ENCODE results near the gene BRF1. TPM values are rescaled to one million over a fixed set of nuclear protein-coding genes. Genes with fewer than 3 reads are reported as not detected.

The BRF1 gene
- total RNA-seq, 2 experiments from 2014 or later, result 39.0 to 50.9 TPM

GRCh38 chr14:105209091-105209490, 91.7 kb downstream of the BRF1 start:
- H3K9me3 Mint-ChIP-seq, result no peaks in the 10 kb centered on the region
- DNase-seq, result no peak
- no peaks in the 10 kb centered on the region for H3K36me3 Mint-ChIP-seq (ENCODE audit: low read depth)
- H3K4me1 Mint-ChIP-seq, result peaks cover 6% of the 10 kb centered on the region
- H3K4me3 Mint-ChIP-seq, result no peak overlapping the region
- H3K27ac Mint-ChIP-seq, result no peak overlapping the region
- POLR2A ChIA-PET, result no interaction called here
- H3K27me3 Mint-ChIP-seq, result no peaks in the 10 kb centered on the region
- CTCF ChIA-PET, result no interaction called here

DNA sequence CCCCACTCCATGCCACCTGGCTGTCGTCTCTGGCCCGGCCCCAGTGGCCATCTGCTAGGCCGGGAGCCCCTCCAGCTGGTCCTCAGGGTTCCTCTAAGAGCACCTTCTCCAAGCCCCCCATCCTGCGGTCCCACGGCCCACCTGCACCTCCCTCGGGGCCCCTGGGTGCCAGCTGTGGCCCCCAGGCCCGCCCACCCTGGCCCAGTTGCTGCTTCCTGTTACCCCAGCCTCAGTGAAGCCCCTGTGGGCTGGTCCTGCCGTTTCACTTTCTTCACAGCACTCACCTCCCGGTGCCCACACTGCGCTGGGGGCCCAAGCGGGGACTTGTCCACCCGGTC, 92.1 kb downstream of the BRF1 start:
- ChIA-PET CTCF (no interaction called here), POLR2A (no interaction called here)
- Mint-ChIP-seq H3K4me3 (no peak overlapping the region), H3K27ac (no peak overlapping the region), H3K27me3 (no peaks in the 10 kb centered on the region), H3K9me3 (no peaks in the 10 kb centered on the region), H3K4me1 (peaks cover 6% of the 10 kb centered on the region), H3K36me3 (ENCODE audit: low read depth) (no peaks in the 10 kb centered on the region)
- no peak for DNase-seq

GRCh38 chr14:105207996-105208737, 92.6 kb downstream of the BRF1 start:
- CTCF ChIA-PET, result interaction anchor here (1.1 kb wide), 1 partner anchor 144 kb away, joined by 3 read pairs; no protein-coding TSS in a partner anchor
- peaks cover 6% of the 10 kb centered on the region for H3K4me1 Mint-ChIP-seq
- no peak for DNase-seq
- H3K4me3 Mint-ChIP-seq, result no peak overlapping the region
- H3K27me3 Mint-ChIP-seq, result no peaks in the 10 kb centered on the region
- no peak overlapping the region for H3K27ac Mint-ChIP-seq
- POLR2A ChIA-PET, result no interaction called here
- no peaks in the 10 kb centered on the region for H3K9me3 Mint-ChIP-seq
- no peaks in the 10 kb centered on the region for H3K36me3 Mint-ChIP-seq (ENCODE audit: low read depth)

DNA sequence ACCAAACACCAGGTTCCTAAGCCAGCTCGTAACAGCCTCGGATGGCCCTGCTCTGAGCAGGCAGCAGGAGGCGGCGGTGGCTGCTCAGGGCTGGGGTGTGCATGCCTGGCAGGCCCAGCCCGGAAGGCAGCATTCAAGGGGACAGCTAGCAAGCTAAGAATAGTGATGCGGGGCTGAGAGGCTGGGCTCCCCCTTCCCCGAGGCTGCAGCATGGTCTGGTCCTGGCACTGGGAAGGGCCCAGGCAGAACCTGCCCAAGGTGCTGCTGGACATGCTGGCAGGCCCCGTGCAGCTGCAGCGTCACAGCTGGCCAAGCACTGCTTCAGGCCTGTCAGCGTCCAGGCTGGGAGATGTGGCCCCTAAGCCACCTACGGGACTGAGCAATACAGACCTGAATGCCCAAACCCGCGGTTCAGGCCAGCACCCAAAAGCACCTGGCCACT, 93.3 kb downstream of the BRF1 start:
- Mint-ChIP-seq H3K27ac (no peak overlapping the region), H3K4me1 (peaks cover 6% of the 10 kb centered on the region), H3K9me3 (no peaks in the 10 kb centered on the region), H3K36me3 (ENCODE audit: low read depth) (no peaks in the 10 kb centered on the region), H3K4me3 (no peak overlapping the region), H3K27me3 (no peaks in the 10 kb centered on the region)
- no peak for DNase-seq
- CTCF ChIA-PET, result interaction anchor here (1.1 kb wide), 1 partner anchor 144 kb away, joined by 3 read pairs; no protein-coding TSS in a partner anchor
- POLR2A ChIA-PET, result no interaction called here

GRCh38 chr14:105206873-105207272, 93.9 kb downstream of the BRF1 start:
- H3K36me3 Mint-ChIP-seq (ENCODE audit: low read depth), result no peaks in the 10 kb centered on the region
- CTCF ChIA-PET, result interaction anchor here (1.1 kb wide), 1 partner anchor 145 kb away, joined by 3 read pairs; no protein-coding TSS in a partner anchor

DNA sequence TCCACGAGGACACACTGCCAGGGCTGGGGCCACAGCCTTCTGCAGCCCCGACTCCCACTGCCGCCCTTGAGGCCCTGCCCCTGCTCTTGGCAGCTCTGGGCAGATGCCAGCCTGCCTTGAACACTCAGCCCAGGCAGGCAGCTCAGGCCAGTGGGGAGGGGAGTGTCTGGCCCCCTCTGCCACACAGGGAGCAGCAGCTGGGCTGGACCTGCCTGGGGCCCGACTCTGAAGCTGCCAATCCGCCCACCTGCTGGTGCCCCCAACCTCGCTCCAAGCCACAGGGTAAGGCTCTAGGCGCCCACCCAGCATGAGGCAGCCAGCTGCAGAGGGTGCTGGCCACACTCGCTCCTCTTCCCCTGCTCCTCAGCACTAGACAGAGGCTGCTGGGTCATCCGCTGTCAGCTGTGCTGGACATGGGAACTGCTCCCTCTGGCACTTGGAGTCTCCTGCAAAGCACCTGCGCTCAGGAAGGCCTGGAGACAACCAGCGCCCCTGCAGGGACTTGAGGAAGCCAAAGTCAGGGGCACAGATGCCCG, 95.1 kb downstream of the BRF1 start:
- POLR2A ChIA-PET, result no interaction called here
- Mint-ChIP-seq H3K27ac (no peak overlapping the region), H3K36me3 (ENCODE audit: low read depth) (no peaks in the 10 kb centered on the region), H3K9me3 (no peaks in the 10 kb centered on the region), H3K4me3 (no peak overlapping the region), H3K27me3 (no peaks in the 10 kb centered on the region), H3K4me1 (peaks cover 12% of the 10 kb centered on the region)
- no peak for DNase-seq
- CTCF ChIA-PET, result no interaction called here

More at GRCh38 chr14:105206873-105207272, 93.9 kb downstream of the BRF1 start:
- peaks cover 9% of the 10 kb centered on the region for H3K4me1 Mint-ChIP-seq
- no peak for DNase-seq
- POLR2A ChIA-PET, result no interaction called here
- no peaks in the 10 kb centered on the region for H3K9me3 Mint-ChIP-seq
- no peak overlapping the region for H3K27ac Mint-ChIP-seq
- no peak overlapping the region for H3K4me3 Mint-ChIP-seq
- H3K27me3 Mint-ChIP-seq, result no peaks in the 10 kb centered on the region

DNA sequence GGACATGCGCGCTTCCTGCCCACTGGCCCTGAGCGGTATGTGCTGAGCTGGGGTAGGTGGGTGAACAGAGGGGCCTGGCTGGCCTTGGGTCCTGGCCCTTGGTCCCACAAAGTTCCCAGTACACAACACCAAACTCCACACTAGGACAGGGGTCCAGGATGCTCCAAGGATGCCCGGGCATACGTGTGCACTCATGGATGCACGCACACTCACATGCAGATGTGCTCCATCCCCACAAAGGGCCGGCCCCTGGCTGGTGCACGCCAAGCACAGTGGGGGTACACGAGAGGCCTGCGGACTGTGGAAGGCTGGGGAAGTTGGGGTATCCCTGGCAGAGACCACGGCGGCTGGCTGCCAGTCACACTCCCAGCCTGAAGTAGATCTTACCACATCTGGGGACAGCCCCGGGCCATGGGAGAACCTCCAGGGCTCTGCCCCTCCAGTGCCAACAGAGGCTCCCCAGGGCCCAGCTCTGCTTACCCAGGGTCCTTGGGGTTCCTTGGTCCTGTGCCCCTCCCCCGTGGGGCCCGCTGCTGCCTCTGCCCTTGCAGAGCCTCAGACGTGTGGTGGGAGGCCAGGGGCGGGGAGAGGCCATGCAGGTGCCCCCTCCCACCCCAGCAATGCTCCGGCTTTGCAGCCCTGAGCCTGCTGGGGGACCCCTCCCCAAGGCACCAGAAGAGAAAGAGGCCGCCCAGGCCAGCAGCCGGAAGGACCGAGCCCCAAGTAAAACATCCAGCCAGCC, 95.7 kb downstream of the BRF1 start:
- H3K4me1 Mint-ChIP-seq, result peaks cover 12% of the 10 kb centered on the region
- no peaks in the 10 kb centered on the region for H3K36me3 Mint-ChIP-seq (ENCODE audit: low read depth)
- H3K27me3 Mint-ChIP-seq, result no peaks in the 10 kb centered on the region
- ChIA-PET POLR2A (no interaction called here), CTCF (interaction anchor here (1.9 kb wide), 1 partner anchor 34 kb away, joined by 4 read pairs; no protein-coding TSS in a partner anchor)
- DNase-seq, result no peak
- no peak overlapping the region for H3K4me3 Mint-ChIP-seq
- H3K27ac Mint-ChIP-seq, result no peak overlapping the region
- no peaks in the 10 kb centered on the region for H3K9me3 Mint-ChIP-seq

GRCh38 chr14:105204206-105204930, 96.4 kb downstream of the BRF1 start:
- DNase-seq, result no peak
- H3K4me3 Mint-ChIP-seq, result no peak overlapping the region
- H3K27ac Mint-ChIP-seq, result no peak overlapping the region
- no peaks in the 10 kb centered on the region for H3K36me3 Mint-ChIP-seq (ENCODE audit: low read depth)
- H3K9me3 Mint-ChIP-seq, result no peaks in the 10 kb centered on the region
- POLR2A ChIA-PET, result no interaction called here
- peaks cover 4% of the 10 kb centered on the region for H3K27me3 Mint-ChIP-seq
- CTCF ChIA-PET, result interaction anchor here (0.8 to 1.9 kb wide), 2 partner anchors 16 to 33 kb away, joined by 3 to 4 read pairs; no protein-coding TSS in a partner anchor
- peaks cover 12% of the 10 kb centered on the region for H3K4me1 Mint-ChIP-seq

DNA sequence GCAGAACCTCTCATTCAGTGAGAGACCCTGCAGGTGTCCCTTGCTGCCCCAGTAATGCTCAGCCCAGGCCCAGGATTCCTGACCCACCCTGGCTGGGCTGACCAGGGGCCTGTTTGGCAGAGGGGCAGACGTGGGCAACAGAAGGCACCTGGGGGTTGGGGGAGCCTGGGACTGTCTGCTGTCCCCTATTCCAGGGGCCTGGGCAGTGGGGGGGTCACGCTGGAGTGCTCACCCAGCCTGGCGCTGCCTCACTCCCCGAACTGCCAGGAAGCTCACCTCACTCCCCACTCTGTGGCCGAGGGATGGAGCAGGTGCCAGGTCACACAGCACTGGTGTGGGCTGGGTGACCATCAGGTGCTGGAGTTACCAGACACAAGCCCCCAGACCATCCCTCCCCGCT, 97.1 kb downstream of the BRF1 start:
- CTCF ChIA-PET, result interaction anchor here (0.6 to 1.9 kb wide), 4 partner anchors 10 to 1641 kb away, joined by 3 to 4 read pairs (median 3); partner anchors contain the start of genes BAG5 and COA8
- Mint-ChIP-seq H3K4me3 (no peak overlapping the region), H3K36me3 (ENCODE audit: low read depth) (no peaks in the 10 kb centered on the region), H3K27ac (no peak overlapping the region), H3K27me3 (peaks cover 5% of the 10 kb centered on the region), H3K4me1 (peaks cover 12% of the 10 kb centered on the region), H3K9me3 (no peaks in the 10 kb centered on the region)
- no peak for DNase-seq
- POLR2A ChIA-PET, result no interaction called here

- ChIA-PET CTCF (interaction anchor here (0.6 to 1.9 kb wide), 4 partner anchors 9 to 1640 kb away, joined by 3 to 4 read pairs (median 3); partner anchors contain the start of genes BAG5 and COA8), POLR2A (no interaction called here)
- peak; percentile 62 for DNase-seq
- Mint-ChIP-seq H3K4me3 (no peak overlapping the region), H3K27ac (no peak overlapping the region), H3K36me3 (ENCODE audit: low read depth) (no peaks in the 10 kb centered on the region), H3K27me3 (peaks cover 9% of the 10 kb centered on the region), H3K4me1 (peaks cover 12% of the 10 kb centered on the region), H3K9me3 (no peaks in the 10 kb centered on the region)
Observed at GRCh38 chr14:105203057-105203531, 97.7 kb downstream of the BRF1 start.

- Mint-ChIP-seq H3K4me3 (no peak overlapping the region), H3K27me3 (peaks cover 19% of the 10 kb centered on the region), H3K9me3 (no peaks in the 10 kb centered on the region), H3K36me3 (ENCODE audit: low read depth) (no peaks in the 10 kb centered on the region), H3K4me1 (peaks cover 12% of the 10 kb centered on the region), H3K27ac (peak overlapping the region; percentile 76)
- peak; percentile 53 for DNase-seq
- CTCF ChIA-PET, result interaction anchor here (0.6 to 1.6 kb wide), 3 partner anchors 12 to 150 kb away, joined by 3 to 9 read pairs (median 4); no protein-coding TSS in a partner anchor
- POLR2A ChIA-PET, result no interaction called here
Observed at GRCh38 chr14:105201925-105202513, 98.8 kb downstream of the BRF1 start.
